ENCODE data around the gene DISC1.

Gene DISC1

GRCh38 chr1:232018231-232019025 is 391.8 kb downstream of the DISC1 start:
- no peak for DNase-seq

GRCh38 chr1:232019026-232019340 is 392.4 kb downstream of the DISC1 start:
- no peak for DNase-seq

- no peak for DNase-seq
Observed at GRCh38 chr1:232020352-232020751, 393.8 kb downstream of the DISC1 start.

- DNase-seq: no peak
Observed at GRCh38 chr1:232029315-232029714, 402.7 kb downstream of the DISC1 start.

GRCh38 chr1:232031156-232031555 is 404.6 kb downstream of the DISC1 start:
- DNase-seq: no peak

DNA sequence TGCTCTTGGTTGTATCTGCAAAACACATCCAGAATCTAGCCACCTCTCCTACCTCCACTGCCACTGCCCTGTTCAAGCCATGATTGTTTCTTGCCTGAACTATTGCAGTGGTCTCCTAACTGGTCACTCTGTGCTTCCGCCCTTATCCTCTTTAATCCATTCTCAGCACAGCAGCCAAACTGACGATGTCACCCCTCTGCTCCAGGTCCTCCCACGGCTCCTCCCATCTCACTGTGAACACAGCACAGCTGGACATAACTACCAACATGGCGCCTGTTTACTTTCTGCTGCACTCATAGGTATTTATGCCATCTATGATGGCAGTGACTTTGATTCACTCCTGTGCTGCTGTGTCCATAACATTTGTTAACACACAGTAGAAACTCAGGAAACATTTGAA is 406.7 kb downstream of the DISC1 start:
- DNase-seq: no peak

DNA sequence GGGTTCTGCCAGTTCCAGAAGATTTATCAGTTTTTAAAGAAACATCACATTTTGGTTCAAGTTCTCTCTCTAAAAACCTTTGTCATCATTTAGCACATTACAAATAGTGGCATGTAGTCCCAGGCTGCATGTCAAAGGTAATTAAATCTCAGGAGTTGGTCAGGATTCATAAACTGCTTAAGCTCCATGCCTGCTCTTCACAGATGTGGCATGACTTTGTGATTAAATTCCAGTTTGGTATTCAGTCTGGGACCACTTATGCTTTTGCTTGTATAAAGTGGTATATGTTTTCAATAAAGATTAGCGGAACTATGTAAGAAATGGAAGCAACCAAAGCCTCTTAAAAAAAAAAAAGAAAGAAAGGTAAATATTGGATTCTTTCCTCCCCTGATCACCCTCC is 408.0 kb downstream of the DISC1 start:
- DNase-seq: no peak

DNA sequence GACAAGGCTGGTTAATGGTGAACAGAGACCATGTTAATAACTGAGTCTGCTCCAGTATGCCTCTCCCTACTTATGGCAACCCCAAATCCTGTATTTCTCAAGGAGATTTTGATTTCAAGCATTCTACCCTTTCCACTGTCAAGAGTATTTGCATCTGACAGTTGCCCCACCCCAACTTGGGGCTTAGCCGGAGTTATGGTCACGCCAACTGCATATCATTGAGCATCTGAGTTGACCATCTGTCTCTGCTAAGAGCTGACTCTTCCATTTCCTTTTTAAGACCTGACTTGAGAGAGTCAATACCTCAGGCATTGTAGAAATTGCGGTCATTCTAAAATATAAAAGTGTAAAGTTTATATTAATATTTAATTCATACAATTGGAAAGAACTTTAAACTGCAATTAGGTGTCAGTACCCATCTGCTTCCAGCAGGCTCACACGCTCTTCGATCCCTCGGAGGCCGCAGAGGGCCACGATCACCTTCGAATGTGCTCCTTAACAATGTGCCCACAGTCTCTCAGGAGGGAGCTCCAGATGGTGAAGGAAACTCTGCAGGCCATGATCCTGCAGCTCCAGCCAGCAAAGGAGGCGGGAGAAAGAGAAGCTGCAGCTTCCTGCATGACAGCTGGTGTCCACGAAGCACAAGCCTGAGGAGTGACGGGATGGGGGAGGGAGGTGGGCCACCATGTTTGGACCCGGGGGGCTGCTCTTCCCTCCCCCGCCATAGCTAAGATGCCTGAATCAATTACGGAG is 409.8 kb downstream of the DISC1 start:
- no peak for DNase-seq

- DNase-seq: no peak
Observed at GRCh38 chr1:232037774-232038388, 411.3 kb downstream of the DISC1 start.

DNA sequence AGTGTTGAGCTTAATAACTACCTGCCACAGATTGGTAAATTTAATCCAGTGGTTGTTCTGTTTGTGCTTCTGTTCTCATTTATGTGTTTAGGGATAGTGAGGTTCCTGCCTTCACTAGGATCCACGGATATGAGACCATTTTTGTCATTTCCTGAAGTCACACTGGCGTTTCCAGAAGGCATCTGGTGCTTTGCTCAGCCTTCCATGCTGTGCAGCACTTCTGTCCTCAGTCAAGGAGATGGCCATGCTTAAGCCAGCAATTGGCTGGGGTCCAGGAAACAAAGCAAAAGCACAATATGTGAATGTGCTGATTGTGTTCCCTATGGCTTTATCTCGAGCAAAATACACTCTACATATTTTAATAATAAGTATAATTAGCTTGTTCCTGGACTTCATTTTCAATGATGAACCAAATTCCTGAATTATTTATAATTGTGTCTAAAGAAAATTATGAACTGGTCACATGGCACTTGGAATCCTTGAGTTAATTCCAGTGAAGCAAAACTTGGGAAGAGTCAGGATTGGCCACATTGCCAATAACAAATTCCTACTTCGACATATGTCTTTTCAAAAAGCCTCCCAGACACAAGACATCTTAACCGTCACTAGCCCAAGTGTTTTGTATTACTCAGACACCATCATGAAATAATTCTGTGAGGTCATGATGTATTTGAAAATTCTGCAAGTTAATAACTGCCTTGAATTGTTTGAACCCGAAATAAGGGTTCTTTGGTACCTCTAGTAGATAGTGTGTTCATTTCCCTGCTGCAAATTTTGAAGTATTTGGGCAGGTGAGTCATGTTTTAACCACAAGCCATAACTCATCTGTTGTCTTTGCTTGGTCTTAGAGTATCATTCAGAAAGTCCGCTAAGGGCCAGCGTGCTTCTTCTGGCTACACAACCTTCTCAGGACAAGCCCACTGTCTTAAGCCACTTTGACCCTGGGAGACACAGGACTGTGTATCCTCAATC is 412.4 kb downstream of the DISC1 start:
- no peak for DNase-seq

- no peak for DNase-seq
Observed at GRCh38 chr1:232040260-232040659, 413.7 kb downstream of the DISC1 start.

GRCh38 chr1:232044728-232045127 is 418.1 kb downstream of the DISC1 start:
- DNase-seq: no peak

- no peak for DNase-seq
Observed at GRCh38 chr1:232045139-232045994, 418.8 kb downstream of the DISC1 start.

DNA sequence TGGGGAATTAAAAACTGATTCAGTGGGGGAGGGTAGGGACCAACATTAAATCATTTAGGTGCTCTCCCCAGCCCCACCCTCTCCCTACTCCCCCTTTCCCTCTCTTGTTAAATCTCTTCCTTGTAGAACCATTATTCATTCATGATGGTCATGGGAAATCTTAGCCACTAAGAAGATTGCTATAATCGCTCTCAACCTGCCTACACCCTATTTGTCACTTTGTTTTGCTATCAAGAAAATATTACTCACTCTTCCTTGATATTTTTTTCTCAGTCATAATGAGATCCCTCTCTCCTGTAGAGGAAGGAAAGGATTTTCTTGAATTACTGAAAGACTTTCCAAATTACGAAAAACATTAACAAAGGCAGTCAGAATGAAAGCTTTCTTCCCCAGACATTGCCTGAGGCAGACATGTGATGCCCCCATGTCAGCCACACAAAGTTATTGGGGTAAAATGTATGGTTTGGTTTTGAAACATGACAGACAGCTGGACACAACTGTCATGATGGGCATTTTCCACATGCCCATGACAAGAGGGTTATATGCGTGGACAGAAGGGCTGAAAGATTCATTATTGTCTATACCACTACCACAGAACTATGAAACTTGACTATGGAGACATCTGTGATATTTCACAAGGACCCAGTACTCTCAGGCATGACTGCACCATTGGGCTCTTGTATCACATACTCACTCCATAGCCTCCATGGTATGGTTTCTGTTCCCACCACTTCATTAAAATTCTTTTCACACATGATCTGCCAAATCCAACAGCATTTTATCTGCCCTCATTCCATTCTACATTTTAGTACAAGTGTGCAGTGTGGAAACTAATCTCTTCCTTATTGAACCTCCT is 420.1 kb downstream of the DISC1 start:
- no peak for DNase-seq

DNA sequence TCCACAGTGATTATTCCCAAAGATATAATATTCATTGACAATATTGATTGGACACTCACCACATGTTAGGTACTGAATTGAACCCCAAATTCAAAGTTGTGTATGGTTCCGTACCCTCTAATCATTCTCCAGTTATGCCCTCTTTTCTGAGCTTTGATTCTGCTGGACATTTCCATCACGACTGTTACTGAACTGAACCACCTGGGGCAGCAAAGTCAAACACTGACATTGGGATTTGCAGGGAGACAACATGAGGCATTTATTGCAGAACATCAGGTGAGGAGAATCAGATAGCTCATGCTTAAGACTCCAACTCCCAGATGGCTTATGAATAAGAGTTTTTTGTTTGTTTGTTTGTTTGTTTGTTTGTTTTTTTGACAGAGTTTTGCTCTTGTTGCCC is 420.9 kb downstream of the DISC1 start:
- no peak for DNase-seq

DNA sequence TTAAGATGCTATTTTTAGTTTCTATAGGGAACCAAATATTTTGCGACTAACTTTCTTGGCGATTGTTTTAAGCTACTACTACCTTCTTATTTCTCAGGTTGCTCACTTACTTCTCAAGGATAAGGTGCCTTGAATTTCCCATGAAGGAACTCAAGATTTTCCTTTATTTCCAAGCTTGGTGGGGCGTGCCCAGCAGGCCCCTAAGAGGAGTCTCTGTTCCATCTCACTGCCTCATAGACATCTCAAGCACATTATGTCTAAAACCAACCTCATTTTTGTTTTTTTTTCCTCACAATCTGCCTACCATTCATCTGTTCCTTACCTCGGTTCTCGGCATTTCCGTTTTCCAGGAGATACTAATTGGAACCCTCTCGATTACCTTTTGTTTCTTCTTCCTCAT is 421.9 kb downstream of the DISC1 start:
- DNase-seq: no peak

DNA sequence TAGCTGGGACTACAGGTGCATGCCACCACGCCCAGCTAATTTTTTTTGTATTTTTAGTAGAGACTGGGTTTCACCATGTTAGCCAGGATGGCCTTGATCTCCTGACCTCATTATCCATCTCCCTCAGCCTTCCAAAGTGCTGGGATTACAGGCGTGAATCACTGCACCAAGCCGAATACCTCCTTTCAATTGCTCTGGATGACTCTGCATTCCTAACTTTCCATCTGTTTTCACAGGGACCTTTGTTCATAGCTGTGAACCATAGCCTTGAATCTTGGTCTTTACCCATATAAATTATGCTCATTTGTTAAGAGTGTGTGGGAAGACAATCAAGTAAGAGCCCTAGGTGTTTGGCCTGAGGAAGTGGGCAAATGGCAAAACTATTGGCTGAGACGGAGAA is 422.7 kb downstream of the DISC1 start:
- no peak for DNase-seq

DNA sequence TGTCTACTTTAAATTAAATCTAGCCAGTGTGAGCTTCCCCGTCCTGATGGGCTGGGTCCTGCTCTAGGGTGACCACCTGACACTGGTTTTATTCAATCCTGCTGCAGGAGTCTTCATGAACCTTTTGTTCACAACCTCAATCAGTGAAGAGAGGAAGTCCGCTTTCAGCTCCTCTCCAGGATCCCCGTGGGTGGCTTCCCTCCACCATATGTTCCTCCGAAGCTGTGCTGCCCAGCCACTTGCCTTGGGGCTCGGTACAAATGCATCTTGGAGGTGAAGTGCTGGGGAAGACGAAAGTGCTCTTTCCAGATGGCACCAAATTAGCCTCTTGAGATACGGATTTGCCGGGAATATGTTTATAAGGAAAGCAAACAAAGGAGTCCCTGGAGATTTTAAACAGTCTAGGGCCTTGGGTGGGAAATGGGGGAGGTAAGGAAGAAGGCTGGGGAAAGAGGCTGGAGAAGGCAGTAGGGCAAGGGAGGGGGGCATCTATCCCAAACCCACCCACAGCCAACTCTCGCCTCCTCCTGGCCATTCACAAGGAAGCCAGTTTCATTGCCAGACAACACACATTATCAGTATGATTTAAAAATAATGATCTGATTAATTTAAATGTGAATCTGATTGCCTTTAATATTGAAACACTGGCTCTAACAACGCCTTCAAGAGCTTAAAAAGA is 430.8 kb downstream of the DISC1 start:
- no peak for DNase-seq

- no peak for DNase-seq
Observed at GRCh38 chr1:232057896-232058274, 431.3 kb downstream of the DISC1 start.

- no peak for DNase-seq
Observed at GRCh38 chr1:232059726-232060374, 433.3 kb downstream of the DISC1 start.

Data from CD4-positive, alpha-beta T cell treated with Interferon alpha-2 for 1 hour (primary cell).